Fibroblast of gingiva (primary cell): ENCODE results near the gene BCAS3.

Experiments
- DNase-seq: peaks from one replicate; pipeline ENCODE4 v3.0.0-alpha.2; 2011; ENCODE audit warnings: low read depth

Gene BCAS3

GRCh38 chr17:61409301-61410112, 731.9 kb downstream of the BCAS3 start:
- DNase-seq: peak; percentile 75

GRCh38 chr17:61410141-61411010, 732.7 kb downstream of the BCAS3 start:
- no peak for DNase-seq

- DNase-seq: peak; percentile 71
These were observed 733.3 kb downstream of the BCAS3 start for GRCh38 chr17:61411011-61411260.

- DNase-seq: peak; percentile 78
These were observed 733.9 kb downstream of the BCAS3 start for GRCh38 chr17:61411261-61412142.

GRCh38 chr17:61412143-61412859, 734.6 kb downstream of the BCAS3 start:
- peak; percentile 84 for DNase-seq

GRCh38 chr17:61412860-61413660, 735.4 kb downstream of the BCAS3 start:
- no peak for DNase-seq

GRCh38 chr17:61413661-61414126, 736.0 kb downstream of the BCAS3 start:
- DNase-seq: no peak

GRCh38 chr17:61414141-61414935, 736.7 kb downstream of the BCAS3 start:
- no peak for DNase-seq

- no peak for DNase-seq
These were observed 737.2 kb downstream of the BCAS3 start for GRCh38 chr17:61414936-61415251.

GRCh38 chr17:61415374-61416210, 737.9 kb downstream of the BCAS3 start:
- DNase-seq: no peak

- no peak for DNase-seq
These were observed 738.5 kb downstream of the BCAS3 start for GRCh38 chr17:61416211-61416539.

- DNase-seq: peak; percentile 87
These were observed 739.1 kb downstream of the BCAS3 start for GRCh38 chr17:61416540-61417363.

- DNase-seq: no peak
These were observed 740.8 kb downstream of the BCAS3 start for GRCh38 chr17:61418449-61418848.

GRCh38 chr17:61419496-61420046, 741.9 kb downstream of the BCAS3 start:
- no peak for DNase-seq

GRCh38 chr17:61420052-61420451, 742.4 kb downstream of the BCAS3 start:
- DNase-seq: no peak

- no peak for DNase-seq
These were observed 743.2 kb downstream of the BCAS3 start for GRCh38 chr17:61420745-61421398.

GRCh38 chr17:61421460-61421859, 743.8 kb downstream of the BCAS3 start:
- no peak for DNase-seq
